Trophoblast cell (in vitro differentiated cells and primary cell): Measurements from ENCODE around the gene MARCHF4.

ENCODE experiments used
- DNase-seq, 2 donors: peaks; one replicate each; pipeline ENCODE4 v3.0.0-alpha.2; 2016
- H2AFZ ChIP-seq: 2 replicates; pipeline ENCODE4 v1.6.1; 2013; ENCODE audit warnings: low read length, moderate library complexity, mild to moderate bottlenecking; ENCODE audit not compliant: insufficient read depth, poor library complexity
- H2AK5ac ChIP-seq: 2 replicates; pipeline ENCODE4 v1.6.1; 2013; ENCODE audit warnings: mild to moderate bottlenecking, low read length
- H2BK120ac ChIP-seq: 2 replicates; pipeline ENCODE4 v1.6.1; 2013; ENCODE audit warnings: low read length, mild to moderate bottlenecking, moderate library complexity; ENCODE audit not compliant: insufficient read depth, poor library complexity
- H2BK12ac ChIP-seq: 2 replicates; pipeline ENCODE4 v1.6.1; 2013; ENCODE audit warnings: mild to moderate bottlenecking, low read length, moderate library complexity
- H2BK5ac ChIP-seq: 2 replicates; pipeline ENCODE4 v1.6.1; 2013; ENCODE audit warnings: low read length, low read depth, moderate library complexity, mild to moderate bottlenecking; ENCODE audit not compliant: poor library complexity
- H3K14ac ChIP-seq: 2 replicates; pipeline ENCODE4 v1.6.1; 2013; ENCODE audit warnings: mild to moderate bottlenecking, low read length
- H3K18ac ChIP-seq: 2 replicates; pipeline ENCODE4 v1.6.1; 2013; ENCODE audit warnings: mild to moderate bottlenecking, low read length
- H3K23ac ChIP-seq: 2 replicates; pipeline ENCODE4 v1.6.1; 2013; ENCODE audit warnings: low read length
- H3K27ac ChIP-seq: 2 replicates; pipeline ENCODE4 v1.5.1; 2013; ENCODE audit warnings: low read depth, mild to moderate bottlenecking, inconsistent platforms, low read length, moderate library complexity
- H3K27me3 ChIP-seq: 2 replicates; pipeline ENCODE4 v1.6.1; 2013; ENCODE audit warnings: inconsistent platforms, mild to moderate bottlenecking, low read length, moderate library complexity; ENCODE audit not compliant: insufficient read depth
- H3K36me3 ChIP-seq, 2 experiments: 1 replicate in 1 of 2; 2 replicates in 1 of 2; pipeline ENCODE4 v1.6.1; 2013; ENCODE audit warnings: low read length in 2 of 2, mild to moderate bottlenecking in 2 of 2, moderate library complexity in 1 of 2; ENCODE audit not compliant: insufficient read depth in 2 of 2, control insufficient read depth in 1 of 2
- H3K4ac ChIP-seq: 2 replicates; pipeline ENCODE4 v1.6.1; 2013; ENCODE audit warnings: low read depth, mild to moderate bottlenecking, low read length, moderate library complexity
- H3K4me1 ChIP-seq, 2 experiments: 1 replicate in 1 of 2; 2 replicates in 1 of 2; pipeline ENCODE4 v1.6.1; 2013; ENCODE audit warnings: low read length in 2 of 2, mild to moderate bottlenecking in 2 of 2, moderate library complexity in 1 of 2; ENCODE audit not compliant: insufficient read depth in 2 of 2, control insufficient read depth in 1 of 2
- H3K4me2 ChIP-seq: 2 replicates; pipeline ENCODE4 v1.6.1; 2013; ENCODE audit warnings: inconsistent platforms, mild to moderate bottlenecking, low read length, moderate library complexity
- H3K4me3 ChIP-seq: 2 replicates; pipeline ENCODE4 v1.5.1; 2013; ENCODE audit warnings: mild to moderate bottlenecking, low read depth, low read length, inconsistent platforms
- H3K79me1 ChIP-seq: one replicate; pipeline ENCODE4 v1.6.1; 2013; ENCODE audit warnings: low read length
- H3K79me2 ChIP-seq: 2 replicates; pipeline ENCODE4 v1.6.1; 2013; ENCODE audit warnings: low read length, mild to moderate bottlenecking; ENCODE audit not compliant: control insufficient read depth, insufficient read depth, poor library complexity
- H3K9ac ChIP-seq: 2 replicates; pipeline ENCODE4 v1.6.1; 2013; ENCODE audit warnings: mild to moderate bottlenecking, low read length
- H3K9me3 ChIP-seq: 2 replicates; pipeline ENCODE4 v1.6.1; 2013; ENCODE audit warnings: low read depth, mild to moderate bottlenecking, control low read depth, inconsistent platforms, low read length; ENCODE audit not compliant: insufficient read depth
- H4K12ac ChIP-seq: 2 replicates; pipeline ENCODE4 v1.6.1; 2013; ENCODE audit warnings: low read depth, mild to moderate bottlenecking, low read length, moderate library complexity
- H4K8ac ChIP-seq: 2 replicates; pipeline ENCODE4 v1.6.1; 2013; ENCODE audit warnings: low read depth, mild to moderate bottlenecking, low read length, moderate library complexity
- H4K91ac ChIP-seq: one replicate; pipeline ENCODE4 v1.6.1; 2013; ENCODE audit warnings: low read depth, mild to moderate bottlenecking, low read length, moderate library complexity
- WGBS: extraction: QIAGEN DNeasy Blood & Tissue Kit; methylation state at CpG from one replicate; pipeline ENCODE4 v1.1.7; 2013; ENCODE audit warnings: missing lambda C conversion rate; ENCODE audit not compliant: insufficient read length, insufficient coverage; ENCODE audit errors: extremely low coverage; 5-methylcytosine and 5-hydroxymethylcytosine counted together

Gene MARCHF4

DNA sequence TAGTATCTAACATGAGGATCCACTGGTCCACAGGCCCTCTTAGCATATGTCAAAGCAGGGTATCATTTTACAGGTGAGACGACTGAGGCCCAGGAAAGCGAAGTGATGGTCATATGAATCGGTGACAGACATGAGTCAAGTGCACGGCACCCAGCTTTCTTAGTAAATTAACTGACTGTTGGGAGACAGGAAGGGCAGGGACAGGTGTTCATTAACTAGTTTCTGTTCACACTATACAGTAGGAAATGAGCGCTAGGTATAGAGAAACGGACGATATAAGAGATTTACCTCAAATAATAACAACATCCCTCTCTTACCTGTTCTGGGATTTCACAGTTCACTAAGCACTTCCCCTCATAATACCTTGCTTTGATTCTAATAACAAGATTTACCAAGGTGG is 38.3 kb upstream of the MARCHF4 start:
- Histone ChIP-seq H3K4me2 (no peak overlapping the region), H2BK5ac (no peak overlapping the region), H3K14ac (no peak overlapping the region), H3K9me3 (no peaks in the 10 kb centered on the region), H4K8ac (no peak overlapping the region), H4K91ac (no peak overlapping the region), H4K12ac (no peak overlapping the region), H3K4me3 (no peak overlapping the region), H3K79me2 (peaks cover 4% of the 10 kb centered on the region), H2BK120ac (no peak overlapping the region), H3K79me1 (peaks cover 3% of the 10 kb centered on the region), H3K23ac (no peak overlapping the region), H3K36me3 (peaks cover 5 to 9% of the 10 kb centered on the region in 2 experiments), H2BK12ac (no peak overlapping the region), H2AK5ac (no peak overlapping the region), H2AFZ (no peak overlapping the region), H3K27me3 (no peaks in the 10 kb centered on the region), H3K4me1 (no peaks in the 10 kb centered on the region), H3K4ac (no peak overlapping the region), H3K9ac (no peak overlapping the region), H3K18ac (no peak overlapping the region), H3K27ac (no peak overlapping the region)
- WGBS = no CpG with 5 or more reads among the region's 7 CpGs
- no peak for DNase-seq

DNA sequence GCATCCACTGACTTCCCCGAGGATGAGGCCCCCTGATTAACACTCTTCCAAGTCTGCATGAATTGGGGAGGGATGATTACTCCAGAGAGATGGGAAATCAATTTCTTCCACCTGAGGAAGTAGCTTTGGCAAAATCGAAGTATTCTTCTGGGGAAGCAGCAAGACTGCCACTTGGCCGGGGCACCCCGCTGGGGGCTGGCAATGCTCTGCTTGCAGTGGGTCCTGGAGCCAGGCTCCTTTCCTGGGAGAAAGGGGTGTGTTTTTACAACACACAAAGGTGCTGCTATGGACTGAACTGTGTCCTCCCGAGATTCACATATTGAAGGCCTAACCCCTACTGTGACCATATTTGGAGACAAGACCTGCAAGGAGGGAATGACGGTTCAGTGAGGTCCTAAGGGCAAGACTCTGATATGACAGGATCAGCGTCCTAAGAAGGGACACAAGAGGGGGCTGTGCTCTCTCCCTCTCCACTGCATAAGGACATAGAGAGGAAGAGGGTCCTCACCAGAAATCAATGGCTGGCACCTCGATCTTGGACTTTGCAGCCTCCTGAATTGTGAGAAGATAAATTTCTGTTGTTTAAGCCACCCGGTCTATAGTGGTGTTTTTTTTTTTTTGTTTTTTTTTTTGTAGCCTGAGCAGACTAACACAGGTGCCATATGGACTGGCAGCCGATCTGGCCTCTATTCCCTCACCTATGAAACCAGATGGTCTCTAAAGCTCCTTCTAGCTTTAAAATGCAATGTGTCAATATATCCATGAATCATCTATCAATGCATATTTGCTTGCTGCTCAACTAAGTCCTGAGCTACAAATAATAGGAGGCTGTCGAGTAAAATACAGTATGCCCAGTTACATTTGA is 36.4 kb upstream of the MARCHF4 start:
- Histone ChIP-seq H3K4me3 (no peak overlapping the region), H4K8ac (no peak overlapping the region), H4K91ac (no peak overlapping the region), H3K23ac (no peak overlapping the region), H3K36me3 (no peaks in the 10 kb centered on the region), H3K79me2 (peaks cover 4% of the 10 kb centered on the region), H3K4me1 (no peaks in the 10 kb centered on the region), H3K9ac (no peak overlapping the region), H3K14ac (no peak overlapping the region), H2BK5ac (no peak overlapping the region), H3K27ac (no peak overlapping the region), H2AK5ac (no peak overlapping the region), H2BK12ac (no peak overlapping the region), H2AFZ (no peak overlapping the region), H3K18ac (no peak overlapping the region), H3K4ac (no peak overlapping the region), H3K79me1 (peaks cover 3% of the 10 kb centered on the region), H4K12ac (no peak overlapping the region), H2BK120ac (no peak overlapping the region), H3K4me2 (no peak overlapping the region), H3K9me3 (no peaks in the 10 kb centered on the region), H3K27me3 (no peaks in the 10 kb centered on the region)
- DNase-seq = no peak
- no CpG with 5 or more reads among the region's 11 CpGs for WGBS

DNA sequence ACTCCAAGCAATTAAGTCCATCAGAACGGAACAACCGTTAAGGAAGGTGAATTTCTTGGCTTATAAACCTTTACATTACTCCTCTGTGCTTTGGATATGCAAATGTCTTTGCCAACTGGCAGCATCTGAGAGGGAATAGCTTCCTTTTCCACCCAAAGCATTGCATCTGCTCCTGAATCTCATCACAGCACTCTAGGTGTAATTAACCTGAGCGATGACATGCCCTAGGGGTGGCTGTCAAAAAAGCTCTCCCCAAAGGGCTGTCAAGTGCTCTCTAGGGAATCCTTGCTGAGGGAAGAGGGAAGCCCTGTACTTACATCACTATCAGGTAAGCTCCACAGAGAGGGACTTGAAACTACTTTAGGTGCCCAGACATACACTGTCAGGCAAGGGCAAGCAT is 34.5 kb upstream of the MARCHF4 start:
- H4K91ac ChIP-seq = no peak overlapping the region
- no peaks in the 10 kb centered on the region for H3K4me1 ChIP-seq
- no peaks in the 10 kb centered on the region for H3K79me2 ChIP-seq
- no peak overlapping the region for H3K9ac ChIP-seq
- WGBS = no CpG with 5 or more reads among the region's 3 CpGs
- no peaks in the 10 kb centered on the region for H3K27me3 ChIP-seq
- no peak overlapping the region for H3K23ac ChIP-seq
- H3K18ac ChIP-seq = no peak overlapping the region
- no peak overlapping the region for H2AFZ ChIP-seq
- no peak overlapping the region for H4K12ac ChIP-seq
- H3K14ac ChIP-seq = no peak overlapping the region
- no peak overlapping the region for H3K4ac ChIP-seq
- no peak overlapping the region for H2BK120ac ChIP-seq
- no peak overlapping the region for H2AK5ac ChIP-seq
- H4K8ac ChIP-seq = no peak overlapping the region
- no peaks in the 10 kb centered on the region for H3K36me3 ChIP-seq
- no peaks in the 10 kb centered on the region for H3K79me1 ChIP-seq
- H3K27ac ChIP-seq = no peak overlapping the region
- DNase-seq = no peak
- no peak overlapping the region for H3K4me3 ChIP-seq
- H2BK12ac ChIP-seq = no peak overlapping the region
- H3K4me2 ChIP-seq = no peak overlapping the region
- H3K9me3 ChIP-seq = no peaks in the 10 kb centered on the region
- H2BK5ac ChIP-seq = no peak overlapping the region

DNA sequence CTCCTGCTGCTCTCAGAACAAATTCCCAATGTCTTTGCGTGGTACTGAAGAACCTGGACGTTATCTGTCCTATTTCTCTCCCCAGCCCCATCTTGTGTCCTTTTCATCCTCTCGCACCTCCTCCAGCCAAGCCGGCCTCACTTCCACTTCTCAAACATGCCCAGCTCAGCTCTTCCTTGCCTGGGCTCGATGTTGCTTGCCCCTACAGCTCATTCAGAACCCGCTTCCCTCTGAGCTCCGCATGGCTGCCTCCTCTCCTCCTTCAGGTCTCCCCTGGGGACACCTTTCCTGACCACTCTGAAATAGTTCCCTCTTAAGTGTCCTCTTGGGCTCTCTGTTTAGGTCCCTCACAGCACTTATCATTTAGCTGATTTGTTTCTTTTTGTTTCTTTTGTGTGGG is 33.3 kb upstream of the MARCHF4 start:
- DNase-seq = no peak
- no peak overlapping the region for H3K4me3 ChIP-seq
- no peak overlapping the region for H2BK12ac ChIP-seq
- H4K8ac ChIP-seq = no peak overlapping the region
- H3K79me1 ChIP-seq = no peaks in the 10 kb centered on the region
- no peak overlapping the region for H3K18ac ChIP-seq
- no peak overlapping the region for H3K23ac ChIP-seq
- H3K9ac ChIP-seq = no peak overlapping the region
- H3K27ac ChIP-seq = no peak overlapping the region
- H4K91ac ChIP-seq = no peak overlapping the region
- H2AK5ac ChIP-seq = no peak overlapping the region
- H4K12ac ChIP-seq = no peak overlapping the region
- H3K4ac ChIP-seq = no peak overlapping the region
- no peaks in the 10 kb centered on the region for H3K9me3 ChIP-seq
- H2AFZ ChIP-seq = no peak overlapping the region
- H3K14ac ChIP-seq = no peak overlapping the region
- no peak overlapping the region for H2BK120ac ChIP-seq
- no peak overlapping the region for H2BK5ac ChIP-seq
- no peaks in the 10 kb centered on the region for H3K27me3 ChIP-seq
- no peaks in the 10 kb centered on the region for H3K4me1 ChIP-seq
- H3K4me2 ChIP-seq = no peak overlapping the region
- H3K79me2 ChIP-seq = no peaks in the 10 kb centered on the region
- H3K36me3 ChIP-seq = no peaks in the 10 kb centered on the region
- WGBS = no CpG with 5 or more reads among the region's 7 CpGs
